Limb (tissue), 2 donors: Measurements from ENCODE around the gene HLA-F.

Experiments
- DNase-seq, 2 donors: peaks; one replicate each; pipeline ENCODE4 v3.0.0-alpha.2; 2016; ENCODE audit errors: extremely low spot score in 2 of 2

HLA-F gene

DNA sequence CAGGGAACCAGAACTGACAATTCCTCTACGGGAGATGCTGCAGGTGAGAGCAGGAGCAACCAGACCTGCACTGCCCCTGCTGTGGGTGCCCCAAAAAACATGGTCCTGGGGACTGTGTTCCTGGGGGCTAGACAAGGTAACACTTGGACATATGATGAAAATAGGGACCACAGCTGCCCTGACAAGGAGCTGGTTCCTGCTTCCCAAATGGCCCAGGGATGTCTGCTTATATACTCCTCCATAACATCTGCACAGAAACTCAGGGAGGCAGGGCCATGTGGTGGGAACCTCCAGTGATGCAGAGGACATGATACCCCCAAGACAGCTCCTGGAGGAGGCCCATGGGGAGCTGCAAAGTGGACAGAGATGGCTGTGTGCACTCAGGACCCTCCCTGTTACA lies 19.8 kb downstream of the HLA-F start:
- no peak for DNase-seq

DNA sequence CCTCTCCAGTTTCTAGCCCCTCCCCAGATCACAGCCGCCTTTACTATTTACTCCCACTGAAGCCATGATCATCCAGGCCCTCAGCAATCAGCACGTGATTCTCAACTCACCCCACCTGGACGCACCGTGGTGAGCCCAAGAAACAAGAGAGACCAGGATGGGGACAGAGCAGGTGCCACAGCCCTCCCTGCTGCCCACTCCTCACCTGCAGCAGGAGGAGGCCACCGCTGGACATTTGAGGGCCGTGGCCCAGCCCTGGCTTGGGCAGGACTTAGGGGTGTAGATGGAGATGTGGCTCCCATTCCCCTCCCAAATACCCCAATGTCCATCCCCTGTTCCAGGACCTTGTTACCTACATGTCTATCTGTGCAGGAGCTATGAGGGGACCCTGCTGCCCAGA lies 20.3 kb downstream of the HLA-F start:
- DNase-seq: no peak

DNA sequence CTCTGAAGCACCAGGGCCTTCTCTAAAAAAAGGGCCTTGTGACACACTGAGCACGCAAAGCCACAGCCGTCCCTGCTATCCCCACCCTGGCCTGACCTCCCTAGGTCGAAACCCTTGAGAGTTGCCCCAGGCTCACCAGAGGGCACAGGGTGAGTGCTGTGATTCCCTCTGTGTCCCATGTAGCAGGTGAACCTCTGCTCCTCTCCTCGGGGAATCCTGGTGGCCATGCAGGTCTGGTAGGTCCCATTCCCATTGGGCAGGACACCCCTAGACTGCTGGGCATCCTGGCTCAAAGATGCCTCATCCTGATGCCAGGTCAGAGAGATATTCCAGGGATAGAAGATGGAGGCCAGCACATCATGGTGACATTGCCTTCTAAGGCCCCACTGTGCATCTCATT lies 20.9 kb downstream of the HLA-F start:
- DNase-seq: no peak

DNA sequence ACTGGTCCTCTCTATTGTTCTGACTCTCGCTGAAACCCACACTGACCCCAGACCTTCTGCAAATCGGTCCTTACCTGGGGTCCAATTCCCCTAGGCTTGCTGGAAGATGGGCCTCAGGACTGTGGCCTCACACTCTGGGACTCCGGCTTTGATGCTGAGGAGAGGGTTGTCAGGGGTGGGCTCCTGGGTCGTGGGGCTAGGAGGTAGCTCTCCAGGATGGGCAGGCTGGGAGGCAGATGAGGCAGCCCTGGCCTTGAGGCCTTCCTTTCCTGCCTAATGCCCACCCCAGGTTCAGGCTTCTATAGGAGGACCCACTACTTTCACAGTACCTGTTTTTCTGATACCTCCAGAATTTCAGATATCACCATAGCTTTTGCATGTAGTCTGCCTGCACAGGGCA lies 21.4 kb downstream of the HLA-F start:
- no peak for DNase-seq

DNA sequence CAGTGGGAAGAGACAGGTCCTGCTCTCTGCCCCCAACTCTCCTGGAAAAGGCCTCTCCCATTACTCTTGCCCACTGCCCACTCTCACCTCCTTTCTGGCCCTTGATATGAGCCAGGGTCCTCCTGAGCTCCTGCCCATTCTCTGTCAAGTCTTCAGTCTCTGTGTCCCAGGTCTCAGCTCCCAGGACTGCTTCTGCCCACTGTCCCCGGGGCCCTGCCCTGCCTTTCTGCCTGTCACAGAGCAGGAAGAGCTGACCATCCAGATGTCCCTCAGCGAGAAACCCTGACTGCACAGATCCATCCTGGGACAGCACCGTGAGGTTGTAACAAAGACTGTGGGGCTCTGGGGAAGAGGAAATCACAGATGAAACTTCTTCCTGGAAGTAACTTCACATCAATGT lies 22.2 kb downstream of the HLA-F start:
- DNase-seq: no peak

DNA sequence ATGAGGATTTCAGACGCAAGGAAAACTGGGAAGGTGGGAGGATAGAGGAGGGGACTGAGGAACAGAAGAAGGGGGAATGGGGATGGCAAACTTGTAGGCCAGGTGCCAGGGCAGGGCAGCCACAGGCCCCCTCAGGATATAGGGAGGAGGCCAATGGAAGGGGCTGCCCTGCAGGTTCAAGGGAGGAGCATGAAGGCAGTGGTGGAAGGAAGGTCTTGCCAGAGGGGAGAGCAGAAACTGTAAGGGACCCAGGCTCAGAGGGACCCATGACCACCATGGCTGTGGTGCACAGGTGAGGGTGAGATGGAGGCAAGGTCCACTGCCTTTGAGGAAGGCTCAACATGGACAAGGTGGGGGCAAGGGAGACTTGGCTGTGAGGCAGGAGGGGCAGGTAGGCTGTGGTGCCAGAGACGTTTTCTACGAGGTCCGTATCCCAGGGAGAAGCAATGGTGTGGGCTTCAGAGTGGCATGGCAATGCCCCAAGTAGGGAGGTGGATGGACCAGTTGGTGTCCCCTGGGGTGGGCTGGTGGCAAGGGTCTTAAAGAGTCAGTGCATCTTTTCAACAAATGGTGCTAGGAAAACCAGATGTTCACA lies 22.7 kb downstream of the HLA-F start:
- DNase-seq: no peak

DNA sequence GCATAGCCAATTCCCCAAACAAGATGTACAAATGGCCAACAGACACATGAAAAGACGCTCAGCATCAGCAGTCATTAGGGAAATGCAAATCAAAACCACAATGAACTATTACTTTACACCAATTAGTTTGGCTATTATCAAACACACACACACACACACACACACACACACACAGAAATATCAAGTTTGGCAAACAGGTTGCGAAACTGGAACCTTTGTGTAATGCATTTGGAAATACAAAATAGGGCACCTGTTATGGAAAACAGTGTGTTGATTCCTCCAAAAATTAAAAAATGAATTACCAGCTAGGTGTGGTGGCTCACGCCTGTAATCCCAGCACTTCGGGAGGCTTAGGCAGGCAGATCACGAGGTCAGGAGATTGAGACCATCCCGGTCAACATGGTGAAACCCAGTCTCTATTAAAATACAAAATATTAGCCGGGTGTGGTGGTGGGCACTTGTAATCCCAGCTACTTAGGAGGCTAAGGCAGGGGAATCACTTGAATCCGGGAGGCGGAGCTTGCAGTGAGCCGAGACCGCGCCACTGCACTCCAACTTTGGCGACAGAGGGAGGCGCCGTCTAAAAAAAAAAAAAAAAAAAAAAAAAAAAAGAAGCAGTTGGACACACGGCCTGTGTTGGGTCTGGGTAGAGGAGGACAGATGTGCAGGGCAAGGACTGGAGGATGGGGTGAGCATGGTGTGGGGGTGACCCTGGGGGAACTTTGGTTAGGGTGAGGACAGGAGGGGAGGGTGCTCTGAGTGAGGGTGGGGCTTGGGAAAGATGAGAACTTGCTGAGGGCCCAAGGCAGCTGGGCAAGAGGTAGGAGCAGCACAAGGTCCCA lies 23.8 kb downstream of the HLA-F start:
- DNase-seq: no peak

DNA sequence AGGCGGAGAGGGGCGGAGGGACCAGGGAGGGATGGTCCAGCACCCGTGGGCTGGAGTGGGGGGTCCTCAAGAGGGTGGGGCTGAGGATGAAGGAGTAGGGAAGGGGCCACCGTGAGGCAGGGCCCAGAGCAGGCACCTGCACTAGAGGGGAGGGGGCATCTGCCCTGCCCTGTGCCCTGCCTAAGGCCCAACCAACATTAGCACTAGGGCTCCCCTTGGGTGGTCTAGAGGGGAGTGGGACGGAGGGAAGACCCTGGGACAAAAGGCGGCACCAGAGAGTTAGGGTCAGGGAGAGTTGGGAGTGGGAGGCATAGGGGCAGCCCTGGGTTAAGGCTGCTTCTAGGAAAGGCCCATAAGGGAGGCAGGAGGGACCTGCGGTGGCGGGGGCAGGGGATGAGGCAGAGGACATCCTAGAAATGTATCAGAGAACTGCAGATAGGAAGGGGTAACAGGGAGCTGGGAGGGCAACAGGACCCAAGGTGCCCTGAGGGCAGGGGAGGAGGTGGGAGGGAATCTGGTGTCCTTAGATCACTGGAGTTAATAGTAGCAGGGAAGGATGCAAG lies 24.5 kb downstream of the HLA-F start:
- no peak for DNase-seq

DNA sequence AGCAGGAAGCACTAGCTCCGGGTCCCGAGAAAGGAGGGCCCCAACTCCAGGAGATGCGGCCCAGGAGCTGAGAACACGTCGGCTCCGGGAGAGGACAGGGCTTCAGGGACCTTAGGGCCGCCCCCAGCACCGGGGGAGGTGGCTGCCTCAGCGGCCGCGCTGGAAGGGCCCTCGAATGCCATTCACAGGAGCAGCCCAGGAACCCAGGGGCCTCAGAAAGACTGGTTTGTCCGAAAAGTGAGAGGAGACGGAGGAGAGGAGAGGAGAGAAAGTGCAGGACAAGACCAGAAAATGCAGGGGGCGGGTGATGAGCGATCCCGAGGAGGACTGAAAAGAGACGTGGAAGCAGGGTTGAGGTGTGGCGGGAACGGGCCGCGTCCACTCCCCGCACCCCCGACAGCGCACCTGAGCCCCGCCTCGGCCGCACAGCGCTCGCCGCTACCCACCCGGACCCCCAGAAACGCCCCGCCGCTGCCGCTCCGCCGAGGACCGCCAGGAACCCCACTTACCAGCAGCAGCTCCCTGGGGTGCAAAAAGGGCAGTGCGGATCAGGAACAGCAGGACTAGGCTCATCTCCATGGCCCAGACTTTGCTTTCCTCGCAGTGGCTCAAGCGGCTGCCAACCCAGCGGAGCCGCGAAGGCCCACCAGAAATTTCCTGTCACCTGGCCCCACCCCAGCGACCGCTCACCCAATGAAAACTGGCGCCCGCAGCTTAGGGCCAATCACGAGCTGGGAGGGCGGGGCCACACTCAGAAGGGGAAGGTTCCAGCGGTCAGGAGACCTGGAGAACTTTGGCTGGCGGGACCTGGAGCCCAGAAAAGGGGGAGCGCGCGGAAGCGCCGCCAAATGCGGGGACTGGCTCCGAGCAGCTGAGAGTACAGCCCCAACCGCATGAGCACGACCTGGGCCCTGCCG lies 25.4 kb downstream of the HLA-F start:
- DNase-seq: peak; percentile 62 to 87

DNA sequence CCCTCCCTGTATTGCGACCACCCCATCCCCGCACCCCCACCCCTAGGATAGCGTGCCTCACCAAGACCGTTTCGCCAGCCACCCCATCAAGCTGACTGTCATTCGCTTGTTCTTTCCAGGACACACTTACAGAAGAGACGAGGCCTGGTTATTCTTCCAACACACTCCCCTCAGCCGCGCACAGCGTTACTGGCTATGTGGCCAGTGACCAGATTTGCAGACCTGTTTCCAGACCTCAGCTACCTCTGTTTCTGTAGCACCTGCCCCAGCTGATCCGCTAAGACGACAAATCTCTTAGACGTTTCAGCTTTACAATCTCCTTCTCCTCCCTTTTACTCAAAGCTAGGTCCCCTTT lies 26.1 kb downstream of the HLA-F start:
- no peak for DNase-seq

DNA sequence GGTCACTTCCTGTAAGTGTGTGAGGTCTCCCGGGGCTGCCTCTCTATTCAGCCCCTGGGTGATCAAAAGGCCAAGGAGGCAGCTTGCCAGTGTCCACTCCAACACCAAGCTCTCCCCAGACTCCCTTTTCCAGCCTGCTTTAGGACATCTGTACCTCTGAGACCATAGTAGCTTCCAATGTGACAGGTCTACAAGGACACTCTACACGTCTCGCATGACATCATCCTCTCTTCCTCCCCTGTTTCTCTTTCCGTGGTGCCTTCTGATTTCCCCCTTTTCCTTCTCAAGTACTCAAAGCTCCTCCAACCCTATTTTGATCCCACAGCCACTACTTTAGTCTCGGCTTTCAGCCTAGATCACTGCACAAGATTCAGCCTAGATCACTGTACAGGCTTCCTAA lies 26.4 kb downstream of the HLA-F start:
- DNase-seq: no peak

DNA sequence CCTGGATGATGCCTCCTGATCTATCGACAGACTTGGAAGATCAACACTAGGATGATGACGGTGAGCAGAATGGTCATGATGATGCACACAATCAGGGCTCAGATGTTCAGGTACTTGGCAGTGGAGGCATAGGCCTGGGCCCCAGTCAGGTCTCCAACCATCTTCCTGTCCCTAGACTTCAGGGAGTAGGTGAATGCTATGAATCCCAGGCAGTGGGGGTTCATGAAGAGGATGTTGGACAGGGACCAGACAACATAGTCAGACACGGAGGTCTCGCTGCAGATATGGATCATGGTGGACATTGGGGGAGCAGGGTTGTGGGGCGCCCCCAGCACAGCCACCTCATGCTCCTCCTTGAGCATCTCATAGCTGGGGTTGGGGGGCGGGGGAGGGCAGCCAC lies 27.5 kb downstream of the HLA-F start:
- DNase-seq: no peak

DNA sequence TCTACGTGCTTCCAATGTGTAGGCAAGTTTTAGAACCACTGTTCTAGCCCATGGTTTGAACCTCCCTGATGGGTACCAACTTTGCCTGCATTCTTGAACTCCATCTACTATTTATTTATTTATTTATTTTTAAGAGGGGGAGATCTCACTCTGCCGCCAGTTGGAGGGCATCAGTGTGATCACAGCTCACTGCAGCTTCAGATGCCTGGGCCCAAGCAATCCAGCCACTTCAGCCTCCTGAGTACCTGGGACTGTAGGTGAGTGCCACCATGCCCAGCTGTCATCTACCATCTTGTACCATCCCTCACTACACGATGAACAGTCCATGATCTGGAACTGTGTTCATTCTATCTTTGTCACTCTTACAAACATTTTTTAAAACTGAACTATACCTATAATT lies 28.2 kb downstream of the HLA-F start:
- no peak for DNase-seq

DNA sequence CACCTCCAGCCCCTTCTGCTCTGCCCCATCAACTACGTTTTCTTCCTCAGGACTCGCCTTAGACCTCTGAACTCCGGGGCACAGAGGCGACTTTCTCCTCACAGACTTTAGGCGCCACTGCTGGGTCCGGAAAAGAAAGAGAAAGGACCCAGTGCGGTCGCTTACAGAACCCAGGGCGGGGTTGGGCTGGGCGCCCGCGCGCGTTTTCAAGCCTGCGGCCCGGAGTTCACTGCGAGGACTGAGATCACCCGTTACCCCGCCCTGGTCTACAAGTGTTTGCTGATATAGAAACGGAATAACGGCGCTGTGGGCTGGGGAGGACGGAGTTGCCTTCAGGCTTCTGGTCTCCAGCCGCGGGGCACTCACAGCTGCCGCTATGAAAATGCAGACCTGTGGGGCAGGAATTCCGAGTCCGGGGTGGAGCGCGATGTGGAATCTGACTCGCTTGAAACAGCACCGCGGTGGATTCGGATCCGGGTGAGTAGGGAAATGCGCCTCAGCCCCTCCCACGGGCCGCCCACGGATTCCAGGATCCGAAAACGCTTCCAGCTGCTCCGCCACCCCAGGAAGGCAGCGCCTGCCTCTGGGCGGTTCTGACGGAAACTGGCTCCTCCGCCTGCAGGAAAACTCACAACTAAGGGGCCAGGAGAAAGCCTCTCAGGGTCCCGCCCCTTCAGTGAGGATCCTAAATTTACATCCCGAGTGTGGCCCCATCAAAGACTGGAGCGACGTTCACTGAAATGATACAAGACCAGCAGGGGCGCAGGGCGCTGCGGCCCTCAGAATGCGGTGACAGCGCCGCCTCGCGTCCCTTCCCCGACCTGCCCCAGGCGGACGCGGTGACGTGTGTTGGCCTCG lies 29.4 kb downstream of the HLA-F start:
- DNase-seq: peak; percentile 83 to 86

DNA sequence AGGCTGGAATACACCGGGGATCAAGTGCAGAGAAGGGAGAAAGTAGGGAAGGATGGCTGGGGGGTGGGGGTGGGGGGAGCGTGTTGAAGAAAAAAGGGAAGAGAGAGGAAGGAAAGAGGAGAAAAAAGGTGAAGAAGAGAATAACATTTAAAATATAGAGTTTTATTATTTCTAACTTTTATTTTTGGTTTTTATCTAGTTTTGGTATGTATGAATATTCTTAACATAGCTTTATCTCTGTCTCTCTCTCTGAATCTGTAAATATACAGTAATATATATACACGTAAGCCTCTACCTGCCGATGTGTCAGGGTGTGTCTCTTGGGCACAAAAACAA lies 30.0 kb downstream of the HLA-F start:
- no peak for DNase-seq

DNA sequence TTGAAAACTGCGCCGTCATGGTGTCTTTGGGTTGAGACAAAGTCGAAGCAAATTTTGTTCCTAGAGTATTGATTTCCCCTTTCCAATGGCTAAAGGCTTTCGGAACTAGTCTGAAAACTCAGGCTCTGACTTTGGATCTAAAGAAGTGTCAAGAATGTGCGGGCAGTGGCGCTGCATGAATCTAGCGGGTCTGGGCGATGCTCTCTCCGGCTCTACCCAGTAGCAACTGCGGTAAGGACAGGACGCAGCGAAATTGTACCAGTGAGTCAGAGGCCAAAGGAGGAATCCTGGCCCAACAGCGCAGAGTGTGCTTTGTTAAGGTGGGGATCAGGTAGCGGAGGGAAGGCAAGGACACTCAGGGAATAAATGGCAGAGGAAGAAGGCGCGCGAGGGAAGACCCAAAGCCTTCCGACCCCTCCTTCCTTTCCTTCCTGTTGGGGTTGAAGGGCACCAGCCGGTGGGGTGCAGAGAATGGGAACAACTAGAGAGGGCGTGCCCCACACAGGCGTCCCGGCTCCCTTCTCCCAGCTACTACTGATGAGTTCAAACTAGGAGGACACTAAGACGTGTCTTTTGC lies 32.1 kb downstream of the HLA-F start:
- DNase-seq: no peak

DNA sequence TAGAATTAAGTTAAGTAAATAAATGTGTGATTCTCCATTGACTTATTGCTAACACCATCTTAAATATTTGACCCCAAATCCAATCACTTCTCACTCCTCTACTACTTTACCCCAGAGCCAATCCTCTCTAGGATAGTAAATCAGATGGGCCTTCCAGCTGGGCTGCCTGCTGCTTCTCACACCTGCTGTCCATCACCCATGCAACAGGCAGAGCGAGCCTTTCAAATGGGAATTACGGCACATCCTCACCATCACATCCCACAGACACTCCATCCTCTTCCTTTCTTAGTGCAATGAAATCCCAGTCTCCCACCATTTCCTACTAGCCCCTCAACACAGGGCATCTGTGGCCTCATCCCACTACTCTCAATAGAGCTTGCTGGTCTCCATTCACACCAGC lies 34.0 kb downstream of the HLA-F start:
- DNase-seq: no peak

DNA sequence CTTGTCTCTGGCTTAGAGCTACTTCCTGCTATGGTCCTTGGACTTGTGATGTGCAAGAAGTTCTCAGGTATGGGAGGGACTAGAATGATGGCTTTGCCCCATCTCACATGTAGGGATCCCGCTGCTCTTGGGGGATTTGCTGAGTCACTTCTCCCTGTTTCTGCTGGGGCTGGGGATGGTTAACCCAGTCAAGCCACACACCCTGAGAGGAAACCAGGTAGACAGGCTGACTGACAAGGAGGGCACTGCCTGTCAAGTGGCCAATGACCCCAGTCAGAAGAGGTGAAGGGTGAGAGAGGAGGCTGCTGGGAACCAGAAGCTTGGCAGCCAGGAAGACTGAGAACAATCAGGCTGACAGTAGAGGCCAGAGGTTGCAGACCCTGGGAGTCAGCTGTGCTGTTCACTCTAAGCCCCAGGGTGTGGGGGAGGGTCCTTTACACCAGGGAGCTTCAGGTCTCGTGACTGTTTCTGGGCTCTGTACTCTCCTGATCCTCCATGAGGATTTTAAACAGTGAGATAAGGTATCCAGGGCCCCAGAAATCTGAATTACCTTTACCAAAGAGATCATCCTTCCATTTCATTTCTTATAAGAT lies 34.6 kb downstream of the HLA-F start:
- DNase-seq: no peak

DNA sequence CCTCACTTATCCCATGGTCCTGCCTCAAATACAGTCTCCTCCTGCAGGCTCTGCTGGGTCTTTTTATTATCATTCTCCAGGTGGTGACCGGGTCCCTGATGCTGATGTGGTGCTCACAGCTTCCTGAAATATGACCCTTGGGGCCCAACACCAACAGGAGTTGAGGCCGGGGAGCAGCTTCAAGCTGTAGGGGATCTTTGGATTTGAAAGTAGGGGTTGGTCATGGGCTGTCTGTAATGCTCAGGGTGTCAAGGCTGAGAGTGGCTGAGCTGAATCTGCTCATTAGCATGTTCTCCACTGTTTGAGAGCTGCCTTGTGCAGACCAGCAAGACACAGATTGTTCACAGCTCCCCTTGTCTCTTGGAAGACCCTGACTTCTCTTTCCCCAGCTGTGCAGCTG lies 35.5 kb downstream of the HLA-F start:
- no peak for DNase-seq

DNA sequence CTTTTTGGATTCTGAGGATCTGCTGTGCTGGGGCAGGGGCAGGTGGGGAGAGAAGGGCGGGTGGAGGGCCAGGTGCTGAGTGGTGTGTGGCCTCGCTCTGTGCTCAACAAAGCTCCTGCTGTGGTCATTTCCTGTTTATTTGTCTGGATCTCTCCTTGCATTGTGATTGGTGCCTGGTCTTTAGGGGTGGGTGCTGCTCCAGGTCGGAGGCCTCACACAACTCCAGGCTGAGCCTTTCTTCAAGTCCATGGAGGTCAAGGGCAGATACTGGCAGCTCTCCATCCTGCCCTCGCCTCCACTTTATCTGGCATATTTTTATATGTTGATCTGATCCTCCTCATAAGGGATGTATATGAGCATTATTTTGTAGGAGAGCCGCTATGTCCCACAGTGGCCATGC lies 36.2 kb downstream of the HLA-F start:
- DNase-seq: no peak

DNA sequence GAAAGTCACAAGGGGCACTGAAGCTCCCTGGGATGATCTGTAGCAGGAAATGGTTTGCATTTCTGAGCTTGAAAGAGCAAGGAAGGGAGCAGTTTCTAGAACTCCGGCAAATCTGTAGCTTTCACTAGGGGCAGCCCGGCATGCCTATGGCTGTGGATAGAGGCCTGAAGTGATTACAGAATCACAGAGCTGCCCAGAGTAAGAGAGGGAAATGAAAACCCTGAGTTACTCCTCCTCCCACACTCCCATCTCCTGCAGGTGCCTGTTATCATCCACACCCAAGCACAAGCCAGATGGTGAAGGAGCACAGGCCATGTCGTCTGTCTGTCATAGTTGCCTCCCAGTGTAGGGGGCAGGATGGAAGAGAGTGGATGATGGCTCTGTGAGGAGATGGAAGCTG lies 37.1 kb downstream of the HLA-F start:
- no peak for DNase-seq
